Common myeloid progenitor, CD34-positive (primary cell): Measurements from ENCODE around the gene NUDT13.
A peak's percentile ranks its signal among the peaks of the same experiment; 100 is the strongest.
"Not testable (repeated sequence)": the region's sequence is repeated elsewhere in the genome, so short reads cannot be mapped to it uniquely, and the experiment has no call there.

Experiments used
- CTCF ChIA-PET: fragments of 350-600 bp; sonication (Branson Sonifier 250); formaldehyde crosslinking; loops from one replicate; lab custom pipeline; 2021; ENCODE audit warnings: antibody characterized with exemption; lab: Charles Lee
- POLR2A ChIA-PET: fragments of 350-600 bp; sonication (Branson Sonifier 250); formaldehyde crosslinking; loops from one replicate; lab custom pipeline; 2021; ENCODE audit warnings: antibody characterized with exemption; lab: Charles Lee
- DNase-seq, 3 donors: peaks; one replicate each; pipeline versions ENCODE4 v3.0.0 to v3.0.0-alpha.2; 2013
- H3K27ac ChIP-seq, 2 experiments: 1 replicate in 1 of 2; 2 replicates in 1 of 2; pipeline ENCODE4 v1.7.0; 2013; ENCODE audit warnings: inconsistent platforms in 2 of 2, low read length in 2 of 2, mild to moderate bottlenecking in 2 of 2, low read depth in 1 of 2, moderate library complexity in 1 of 2; ENCODE audit not compliant: severe bottlenecking in 2 of 2, insufficient read depth in 1 of 2, poor library complexity in 1 of 2
- H3K27me3 ChIP-seq, 5 experiments: replicated peaks in 2 of 5; 1 replicate in 3 of 5; 2 replicates in 2 of 5; pipeline versions ENCODE4 v1.6.1 to v1.7.0; 2013; ENCODE audit warnings: low read length in 4 of 5, mild to moderate bottlenecking in 2 of 5, moderate library complexity in 2 of 5, inconsistent platforms in 1 of 5; ENCODE audit not compliant: insufficient read depth in 5 of 5, control insufficient read depth in 4 of 5
- H3K36me3 ChIP-seq, 4 experiments: 1 replicate in 2 of 4; 2 replicates in 2 of 4; pipeline versions ENCODE4 v1.6.1 to v1.7.0; 2013; ENCODE audit warnings: low read length in 3 of 4, control low read depth in 1 of 4, mild to moderate bottlenecking in 1 of 4; ENCODE audit not compliant: control insufficient read depth in 4 of 4, insufficient read depth in 4 of 4
- H3K4me1 ChIP-seq, 4 experiments: 1 replicate in 3 of 4; 2 replicates in 1 of 4; pipeline versions ENCODE4 v1.6.1 to v1.7.1; 2013; ENCODE audit warnings: low read length in 3 of 4, mild to moderate bottlenecking in 3 of 4, control low read depth in 1 of 4, inconsistent platforms in 1 of 4, moderate library complexity in 1 of 4; ENCODE audit not compliant: control insufficient read depth in 4 of 4, insufficient read depth in 4 of 4; ENCODE audit errors: control extremely low read depth in 1 of 4
- H3K4me3 ChIP-seq, 7 experiments: 1 replicate in 4 of 7; 2 replicates in 3 of 7; pipeline versions ENCODE4 v1.5.1 to v1.7.0; 2013; ENCODE audit warnings: mild to moderate bottlenecking in 7 of 7, low read length in 6 of 7, moderate library complexity in 6 of 7, inconsistent platforms in 2 of 7, low read depth in 2 of 7, control low read depth in 1 of 7; ENCODE audit not compliant: insufficient read depth in 4 of 7, control insufficient read depth in 1 of 7; ENCODE audit errors: extremely low read depth in 1 of 7
- H3K9me3 ChIP-seq, 5 experiments: 1 replicate in 4 of 5; 2 replicates in 1 of 5; pipeline versions ENCODE4 v1.6.1 to v1.7.1; 2013; ENCODE audit warnings: low read length in 4 of 5, mild to moderate bottlenecking in 2 of 5, inconsistent platforms in 1 of 5, low read depth in 1 of 5, moderate library complexity in 1 of 5; ENCODE audit not compliant: control insufficient read depth in 4 of 5, insufficient read depth in 2 of 5; ENCODE audit errors: control extremely low read depth in 1 of 5
- WGBS: methylation state at CpG from one replicate; pipeline ENCODE4 v1.1.5; 2013; ENCODE audit not compliant: insufficient coverage; 5-methylcytosine and 5-hydroxymethylcytosine counted together

The NUDT13 gene

DNA sequence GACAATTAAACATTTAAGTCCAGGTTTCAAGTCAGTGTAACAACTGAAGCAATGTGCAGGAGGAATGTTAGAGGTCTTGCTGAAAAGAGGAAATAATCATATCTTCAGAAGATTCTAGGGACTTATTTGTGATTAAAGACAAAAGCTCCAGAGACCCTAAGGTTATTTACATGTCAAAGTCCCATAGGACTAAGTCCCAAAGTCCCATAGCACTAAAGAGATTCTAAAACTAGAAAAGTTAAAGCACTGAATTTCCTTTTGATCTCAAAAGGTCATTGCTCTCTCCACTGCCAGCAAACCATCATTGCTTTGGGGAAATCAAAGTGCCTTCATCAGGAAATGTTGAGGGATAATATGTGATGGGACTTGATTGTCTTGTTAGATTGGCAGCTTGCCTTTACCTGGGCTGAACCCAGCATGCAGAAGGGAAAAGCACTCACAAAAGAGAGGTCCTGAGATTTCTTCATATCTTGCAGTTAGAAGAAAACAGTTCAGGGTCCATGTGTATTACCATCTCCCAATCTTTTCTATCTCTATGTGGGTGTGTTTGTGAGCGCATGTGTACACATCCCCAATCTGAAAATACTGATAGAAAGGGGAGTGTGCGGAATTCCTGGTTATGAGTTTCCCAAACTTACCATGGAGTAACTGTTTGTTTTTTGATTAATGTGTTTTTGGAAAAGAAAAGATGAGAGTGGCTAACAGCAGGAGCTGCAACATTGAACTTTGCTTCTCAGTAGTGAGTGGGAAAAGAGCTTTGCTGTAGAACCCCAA lies 21.8 kb downstream of the NUDT13 start:
- H3K27ac ChIP-seq = no peak overlapping the region
- DNase-seq = no peak
- no peaks in the 10 kb centered on the region for H3K27me3 ChIP-seq
- H3K4me3 ChIP-seq = no peak overlapping the region
- no peaks in the 10 kb centered on the region for H3K4me1 ChIP-seq
- ChIA-PET POLR2A (interaction anchor here (1.2 kb wide), 1 partner anchor 20 kb away, joined by 6 read pairs; no protein-coding TSS in a partner anchor), CTCF (interaction anchor here (0.9 to 1.5 kb wide), 3 partner anchors 8 to 32 kb away, joined by 3 read pairs; no protein-coding TSS in a partner anchor)
- WGBS = no CpG with 5 or more reads among the region's 2 CpGs
- no peaks in the 10 kb centered on the region for H3K9me3 ChIP-seq
- peaks cover 24 to 73% (median 45%) of the 10 kb centered on the region in 4 experiments for H3K36me3 ChIP-seq

GRCh38 chr10:73134727-73135126 lies 24.5 kb downstream of the NUDT13 start:
- no peaks in the 10 kb centered on the region for H3K4me1 ChIP-seq
- ChIA-PET POLR2A (no interaction called here), CTCF (interaction anchor here (0.8 to 3.6 kb wide), 6 partner anchors 10 to 40 kb away, joined by 3 to 14 read pairs (median 4); partner anchors contain the start of gene P4HA1)
- no peak overlapping the region for H3K4me3 ChIP-seq
- DNase-seq = no peak
- no peak overlapping the region for H3K27ac ChIP-seq
- no CpG with 5 or more reads among the region's 3 CpGs for WGBS
- H3K27me3 ChIP-seq = no peaks in the 10 kb centered on the region
- H3K9me3 ChIP-seq = no peaks in the 10 kb centered on the region
- H3K36me3 ChIP-seq = peaks cover 27 to 80% (median 54%) of the 10 kb centered on the region in 4 experiments

DNA sequence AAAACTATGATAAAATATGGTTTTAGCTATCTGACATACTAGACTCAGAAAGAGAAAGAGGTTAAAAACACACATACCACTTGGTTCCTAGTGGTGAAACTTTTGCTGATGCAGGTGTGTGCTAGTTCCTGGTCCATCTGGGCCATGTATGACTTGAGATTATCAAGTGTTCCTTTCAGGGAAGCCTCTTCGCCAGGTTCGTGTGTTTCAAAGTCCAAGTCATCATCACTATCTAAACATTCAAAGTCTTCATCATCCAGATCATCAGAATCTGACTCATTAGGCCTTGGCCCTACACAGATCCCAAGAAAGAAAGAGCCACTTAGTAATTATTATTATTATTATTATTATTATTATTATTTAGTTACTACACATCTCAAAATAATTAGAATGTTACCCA lies 26.4 kb downstream of the NUDT13 start:
- no peaks in the 10 kb centered on the region for H3K27me3 ChIP-seq
- WGBS = no CpG with 5 or more reads among the region's 2 CpGs
- ChIA-PET CTCF (interaction anchor here (0.7 to 3.6 kb wide), 3 partner anchors 9 to 39 kb away, joined by 3 to 14 read pairs (median 3); partner anchors contain the start of gene P4HA1), POLR2A (no interaction called here)
- H3K36me3 ChIP-seq = peaks cover 26 to 81% (median 49%) of the 10 kb centered on the region in 4 experiments
- no peaks in the 10 kb centered on the region for H3K4me1 ChIP-seq
- H3K9me3 ChIP-seq = no peaks in the 10 kb centered on the region
- H3K27ac ChIP-seq = no peak overlapping the region
- no peak for DNase-seq
- H3K4me3 ChIP-seq = no peak overlapping the region

DNA sequence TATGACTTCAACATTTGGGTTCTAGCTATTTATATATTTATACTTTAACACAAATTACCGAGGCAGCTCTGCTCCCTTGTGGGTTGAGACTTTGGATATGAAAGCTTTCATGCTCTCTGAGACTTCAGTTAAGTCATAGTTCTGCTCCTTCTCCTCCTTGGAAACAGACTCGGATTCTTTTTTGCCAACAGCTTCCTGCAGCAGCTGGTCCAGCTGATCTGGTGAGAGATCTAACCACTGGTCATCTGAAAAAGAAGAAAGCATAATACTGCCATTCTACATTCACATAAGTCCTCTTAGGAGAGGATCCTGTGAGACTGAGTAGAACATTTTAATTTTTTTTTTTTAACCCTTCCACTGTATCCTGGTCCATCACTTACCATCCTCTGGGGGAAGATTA lies 29.0 kb downstream of the NUDT13 start:
- H3K27me3 ChIP-seq = no peaks in the 10 kb centered on the region
- WGBS = 100% methylated on average over 1 of the region's 2 CpGs
- ChIA-PET POLR2A (no interaction called here), CTCF (interaction anchor here (1.2 to 1.6 kb wide), 2 partner anchors 8 to 19 kb away, joined by 5 to 6 read pairs; no protein-coding TSS in a partner anchor)
- no peaks in the 10 kb centered on the region for H3K9me3 ChIP-seq
- peak overlapping the region in 1 of 2 experiments; percentile 5 for H3K27ac ChIP-seq
- H3K36me3 ChIP-seq = peaks cover 17 to 72% (median 44%) of the 10 kb centered on the region in 4 experiments
- H3K4me3 ChIP-seq = no peak overlapping the region
- no peaks in the 10 kb centered on the region for H3K4me1 ChIP-seq
- no peak for DNase-seq

DNA sequence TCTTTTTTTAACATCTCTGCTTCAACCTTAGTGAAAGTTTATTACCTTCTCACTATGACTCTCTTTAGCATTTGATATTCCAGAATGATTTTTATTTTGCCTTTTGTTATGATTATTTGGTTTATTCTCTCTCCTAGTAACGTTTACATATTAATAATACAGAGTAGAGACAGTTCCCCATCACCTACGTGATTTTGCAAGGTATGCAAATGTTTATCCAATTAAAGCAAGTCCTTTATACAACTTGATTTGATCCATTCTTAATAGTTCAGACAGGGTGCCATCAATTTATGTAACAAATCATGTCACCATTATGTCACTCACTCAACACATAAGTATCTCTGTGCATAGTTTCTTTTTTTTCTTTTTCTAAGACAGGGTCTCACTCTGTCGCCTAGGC lies 31.3 kb downstream of the NUDT13 start:
- Histone ChIP-seq H3K36me3 (peaks cover 19 to 72% (median 37%) of the 10 kb centered on the region in 4 experiments), H3K4me3 (no peak overlapping the region), H3K4me1 (no peaks in the 10 kb centered on the region), H3K27me3 (no peaks in the 10 kb centered on the region), H3K27ac (no peak overlapping the region), H3K9me3 (no peaks in the 10 kb centered on the region)
- POLR2A ChIA-PET = no interaction called here
- DNase-seq = no peak
- CTCF ChIA-PET = interaction anchor here (0.9 kb wide), 1 partner anchor 13 kb away, joined by 3 read pairs; no protein-coding TSS in a partner anchor
- WGBS = 100% methylated on average over 2 of the region's 3 CpGs

DNA sequence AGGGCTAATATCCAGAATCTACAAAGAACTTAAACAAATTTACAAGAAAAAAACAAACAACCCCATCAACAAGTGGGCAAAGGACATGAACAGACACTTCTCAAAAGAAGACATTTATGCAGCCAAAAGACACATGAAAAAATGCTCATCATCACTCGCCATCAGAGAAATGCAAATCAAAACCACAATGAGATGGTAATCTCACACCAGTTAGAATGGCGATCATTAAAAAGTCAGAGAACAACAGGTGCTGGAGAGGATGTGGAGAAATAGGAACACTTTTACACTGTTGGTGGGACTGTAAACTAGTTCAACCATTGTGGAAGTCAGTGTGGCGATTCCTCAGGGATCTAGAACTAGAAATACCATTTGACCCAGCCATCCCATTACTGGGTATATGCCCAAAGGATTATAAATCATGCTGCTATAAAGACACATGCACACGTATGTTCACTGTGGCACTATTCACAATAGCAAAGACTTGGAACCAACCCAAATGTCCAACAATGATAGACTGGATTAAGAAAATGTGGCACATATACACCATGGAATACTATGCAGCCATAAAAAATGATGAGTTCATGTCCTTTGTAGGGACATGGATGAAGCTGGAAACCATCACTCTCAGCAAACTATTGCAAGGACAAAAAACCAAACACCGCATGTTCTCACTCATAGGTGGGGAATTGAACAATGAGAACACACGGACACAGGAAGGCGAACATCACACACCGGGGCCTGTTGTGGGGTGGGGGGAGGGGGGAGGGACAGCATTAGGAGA lies 40.6 kb downstream of the NUDT13 start:
- POLR2A ChIA-PET, H3K4me3 ChIP-seq, H3K9me3 ChIP-seq, H3K4me1 ChIP-seq, DNase-seq, H3K27me3 ChIP-seq, H3K27ac ChIP-seq: not testable (repeated sequence)
- WGBS = no CpG with 5 or more reads among the region's 8 CpGs
- H3K36me3 ChIP-seq = peaks cover 21 to 63% (median 41%) of the 10 kb centered on the region in 4 experiments
- CTCF ChIA-PET = interaction anchor here (1.3 kb wide), 1 partner anchor 10 kb away, joined by 4 read pairs; no protein-coding TSS in a partner anchor
